HG03565 (cell line): ENCODE results near the gene GJA9.

ENCODE experiments used
- ATAC-seq: cut with Tn5 transposase; IDR thresholded peaks from one replicate; pipeline ENCODE4 v1.9.1; 2021; ENCODE audit warnings: mild to moderate bottlenecking, moderate library complexity; ENCODE audit not compliant: unreplicated experiment

GJA9 gene

GRCh38 chr1:38832370-38832734 lies 49.0 kb downstream of the GJA9 start:
- no peak for ATAC-seq

GRCh38 chr1:38831731-38832369 lies 49.5 kb downstream of the GJA9 start:
- ATAC-seq = no peak

DNA sequence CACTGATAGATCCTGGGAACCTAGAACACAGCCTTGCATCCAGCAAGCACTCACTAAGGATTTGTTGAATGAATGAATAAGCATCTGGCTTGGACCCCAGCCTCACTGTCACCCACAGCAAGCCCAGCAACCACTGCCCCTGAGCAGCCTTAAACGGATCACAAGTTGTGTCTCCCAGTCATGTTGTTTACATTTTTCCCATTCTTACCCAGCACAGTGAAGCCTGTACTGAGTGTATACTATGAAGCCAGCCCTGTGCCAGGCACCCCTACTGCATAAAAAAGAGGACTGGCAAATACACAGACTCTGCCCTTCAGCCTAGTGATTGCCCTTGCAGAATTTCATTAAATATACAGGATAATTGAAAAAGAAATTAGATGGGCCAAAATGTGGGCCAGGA lies 52.0 kb downstream of the GJA9 start:
- no peak for ATAC-seq

DNA sequence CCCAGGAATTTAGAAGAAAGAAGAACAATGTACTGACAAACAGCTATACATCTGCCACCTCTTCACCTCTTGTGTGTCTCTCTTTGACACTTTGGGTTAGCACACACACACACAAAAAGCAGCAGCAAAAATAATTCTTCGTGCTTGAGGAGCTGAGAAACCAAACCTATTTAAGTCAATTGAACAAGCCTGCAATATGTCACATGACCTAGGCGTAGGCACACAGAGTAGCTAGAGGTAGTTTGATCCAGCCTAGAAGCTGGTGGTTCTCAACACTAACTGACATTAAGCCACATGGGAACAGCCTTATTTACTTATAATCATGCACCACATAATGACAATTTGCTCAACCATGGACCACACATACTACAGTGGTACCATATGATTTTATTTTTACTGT lies 54.1 kb downstream of the GJA9 start:
- no peak for ATAC-seq

- ATAC-seq = no peak
Observed at GRCh38 chr1:38826886-38827285, 54.5 kb downstream of the GJA9 start.

DNA sequence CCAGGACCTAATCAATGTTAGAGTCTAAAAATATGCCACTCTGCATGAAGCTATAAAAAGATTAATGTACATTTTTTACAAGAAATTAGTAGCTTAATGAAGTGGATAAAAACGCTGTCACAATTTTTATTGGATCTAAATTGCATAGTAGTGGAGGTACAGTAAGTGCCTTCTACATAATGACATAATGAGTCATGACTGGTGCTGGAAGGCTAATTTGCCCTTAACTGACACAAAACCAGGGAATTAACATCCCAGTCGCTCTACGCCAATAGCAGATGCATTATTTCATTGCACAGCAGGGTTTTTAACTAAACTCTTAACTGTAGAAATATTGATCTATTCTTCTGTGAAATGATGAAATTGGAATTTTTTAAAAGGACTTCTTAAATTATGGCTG lies 55.1 kb downstream of the GJA9 start:
- ATAC-seq = no peak
